Measurements from ENCODE around the gene MAML3. TPM values are rescaled to one million over a fixed set of nuclear protein-coding genes. Genes with fewer than 3 reads are reported as not detected.

MAML3 gene
- total RNA-seq, 6 donors from 2014 or later: 9.6 to 31.4 (median 14.5) TPM

- WGBS, 2 donors: 98 to 100% methylated on average over 4 of the region's 4 CpGs
- Histone ChIP-seq H3K27ac (no peak overlapping the region), H3K4me1 (peaks cover 16 to 17% (median 16%) of the 10 kb centered on the region in 4 donors), H3K27me3 (no peaks in the 10 kb centered on the region), H3K4me3 (no peak overlapping the region), H3K36me3 (no peaks in the 10 kb centered on the region), H3K9me3 (peaks cover 0 to 4% (median 0%) of the 10 kb centered on the region in 4 donors)
- TF ChIP-seq POLR2AphosphoS5 (IDR thresholded peaks at IDR 0.05) (no peak), CTCF (IDR thresholded peaks at IDR 0.05) (no peak), EP300 (IDR thresholded peaks at IDR 0.05) (no peak), POLR2A (IDR thresholded peaks at IDR 0.05) (no peak)
- ATAC-seq (ENCODE audit: low FRiP score in 2 of 2) (no peak), DNase-seq (no peak)
These were observed 346.5 kb downstream of the MAML3 start for GRCh38 chr4:139807483-139807882.

GRCh38 chr4:139806929-139807328, 347.1 kb downstream of the MAML3 start:
- ATAC-seq (ENCODE audit: low FRiP score in 2 of 2) (no peak), DNase-seq (no peak)
- peaks cover 16 to 17% (median 16%) of the 10 kb centered on the region in 4 donors for H3K4me1 ChIP-seq
- TF ChIP-seq CTCF (IDR thresholded peaks at IDR 0.05) (no peak), POLR2A (IDR thresholded peaks at IDR 0.05) (no peak), EP300 (IDR thresholded peaks at IDR 0.05) (no peak), POLR2AphosphoS5 (IDR thresholded peaks at IDR 0.05) (no peak)
- no peak overlapping the region for H3K4me3 ChIP-seq
- peaks cover 0 to 4% (median 0%) of the 10 kb centered on the region in 4 donors for H3K9me3 ChIP-seq
- 69 to 72% methylated on average over 4 of the region's 4 CpGs for WGBS, 2 donors
- H3K36me3 ChIP-seq: no peaks in the 10 kb centered on the region
- no peak overlapping the region for H3K27ac ChIP-seq
- H3K27me3 ChIP-seq: no peaks in the 10 kb centered on the region

- no peak for TF ChIP-seq POLR2AphosphoS5 (IDR thresholded peaks at IDR 0.05)
- TF ChIP-seq CTCF (IDR thresholded peaks at IDR 0.05): no peak
- no peak for TF ChIP-seq POLR2A (IDR thresholded peaks at IDR 0.05)
- no peak for TF ChIP-seq EP300 (IDR thresholded peaks at IDR 0.05)
- no peak overlapping the region for H3K27ac ChIP-seq
- 61 to 68% methylated on average over 2 of the region's 2 CpGs for WGBS, 2 donors
These were observed 351.1 kb downstream of the MAML3 start for GRCh38 chr4:139802931-139803330.

GRCh38 chr4:139802488-139802887, 351.5 kb downstream of the MAML3 start:
- ATAC-seq (ENCODE audit: low FRiP score in 2 of 2) (no peak), DNase-seq (no peak)
- H3K4me1 ChIP-seq: peaks cover 7 to 22% (median 15%) of the 10 kb centered on the region in 4 donors
- no peaks in the 10 kb centered on the region for H3K36me3 ChIP-seq
- whole genome bisulfite sequencing, 2 donors: 90 to 96% methylated on average over 1 of the region's 1 CpG
- H3K27me3 ChIP-seq: no peaks in the 10 kb centered on the region
- no peaks in the 10 kb centered on the region for H3K9me3 ChIP-seq
- no peak for TF ChIP-seq CTCF (IDR thresholded peaks at IDR 0.05)
- no peak overlapping the region for H3K4me3 ChIP-seq
- H3K27ac ChIP-seq: no peak overlapping the region

More at GRCh38 chr4:139802931-139803330, 351.1 kb downstream of the MAML3 start:
- DNase-seq: no peak
- Histone ChIP-seq H3K36me3 (no peaks in the 10 kb centered on the region), H3K4me1 (peaks cover 7 to 23% (median 15%) of the 10 kb centered on the region in 4 donors), H3K4me3 (no peak overlapping the region), H3K27me3 (no peaks in the 10 kb centered on the region), H3K9me3 (no peaks in the 10 kb centered on the region)
- ATAC-seq (ENCODE audit: low FRiP score in 2 of 2): no peak

GRCh38 chr4:139801895-139802294, 352.1 kb downstream of the MAML3 start:
- no peak overlapping the region for H3K27ac ChIP-seq
- 95% methylated on average over 6 of the region's 6 CpGs for WGBS, 2 donors
- ATAC-seq (ENCODE audit: low FRiP score in 2 of 2): no peak

More at GRCh38 chr4:139801895-139802294, 352.1 kb downstream of the MAML3 start:
- Histone ChIP-seq H3K27me3 (no peaks in the 10 kb centered on the region), H3K4me1 (peaks cover 7 to 22% (median 15%) of the 10 kb centered on the region in 4 donors), H3K4me3 (no peak overlapping the region), H3K9me3 (no peaks in the 10 kb centered on the region), H3K36me3 (no peaks in the 10 kb centered on the region)
- no peak for DNase-seq
- TF ChIP-seq POLR2A (IDR thresholded peaks at IDR 0.05) (no peak), CTCF (IDR thresholded peaks at IDR 0.05) (no peak)

All from upper lobe of left lung (tissue), 6 donors.